Measurements from ENCODE around the gene NDEL1. TPM values are rescaled to one million over a fixed set of nuclear protein-coding genes. Genes with fewer than 3 reads are reported as not detected.

The NDEL1 gene
- total RNA-seq, 1 donor from 2014 or later = 68.2 TPM

DNA sequence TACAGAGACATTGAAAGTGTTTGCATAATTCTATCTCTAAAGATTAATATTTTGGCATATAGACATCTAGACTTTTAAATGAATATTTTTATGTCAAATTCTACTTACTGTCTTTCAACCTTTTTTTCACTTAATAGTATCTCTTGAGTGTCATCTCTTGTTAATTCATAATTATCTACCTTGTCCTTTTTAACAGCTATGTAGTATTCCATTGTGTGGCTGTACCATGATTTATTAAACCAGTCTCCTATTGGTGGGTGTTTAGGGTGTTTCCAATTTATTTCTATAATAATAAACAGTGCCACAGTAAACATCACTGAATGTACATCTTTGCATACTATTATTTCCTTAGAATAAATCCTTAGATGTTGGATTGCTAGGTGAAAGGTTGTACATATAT lies 21.7 kb upstream of the NDEL1 start:
- Mint-ChIP-seq H3K27me3 (ENCODE audit: unreplicated experiment) (peaks cover 41% of the 10 kb centered on the region), H3K27ac (ENCODE audit: unreplicated experiment) (no peak overlapping the region), H3K9me3 (ENCODE audit: unreplicated experiment) (no peaks in the 10 kb centered on the region), H3K4me1 (ENCODE audit: unreplicated experiment) (no peaks in the 10 kb centered on the region), H3K36me3 (ENCODE audit: unreplicated experiment) (no peaks in the 10 kb centered on the region), H3K4me3 (ENCODE audit: unreplicated experiment) (no peak overlapping the region)
- TF ChIP-seq, protein P1, sequence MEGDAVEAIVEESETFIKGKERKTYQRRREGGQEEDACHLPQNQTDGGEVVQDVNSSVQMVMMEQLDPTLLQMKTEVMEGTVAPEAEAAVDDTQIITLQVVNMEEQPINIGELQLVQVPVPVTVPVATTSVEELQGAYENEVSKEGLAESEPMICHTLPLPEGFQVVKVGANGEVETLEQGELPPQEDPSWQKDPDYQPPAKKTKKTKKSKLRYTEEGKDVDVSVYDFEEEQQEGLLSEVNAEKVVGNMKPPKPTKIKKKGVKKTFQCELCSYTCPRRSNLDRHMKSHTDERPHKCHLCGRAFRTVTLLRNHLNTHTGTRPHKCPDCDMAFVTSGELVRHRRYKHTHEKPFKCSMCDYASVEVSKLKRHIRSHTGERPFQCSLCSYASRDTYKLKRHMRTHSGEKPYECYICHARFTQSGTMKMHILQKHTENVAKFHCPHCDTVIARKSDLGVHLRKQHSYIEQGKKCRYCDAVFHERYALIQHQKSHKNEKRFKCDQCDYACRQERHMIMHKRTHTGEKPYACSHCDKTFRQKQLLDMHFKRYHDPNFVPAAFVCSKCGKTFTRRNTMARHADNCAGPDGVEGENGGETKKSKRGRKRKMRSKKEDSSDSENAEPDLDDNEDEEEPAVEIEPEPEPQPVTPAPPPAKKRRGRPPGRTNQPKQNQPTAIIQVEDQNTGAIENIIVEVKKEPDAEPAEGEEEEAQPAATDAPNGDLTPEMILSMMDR (IDR thresholded peaks at IDR 0.05) = no peak
- no peak for DNase-seq (ENCODE audit: extremely low spot score, unreplicated experiment)

DNA sequence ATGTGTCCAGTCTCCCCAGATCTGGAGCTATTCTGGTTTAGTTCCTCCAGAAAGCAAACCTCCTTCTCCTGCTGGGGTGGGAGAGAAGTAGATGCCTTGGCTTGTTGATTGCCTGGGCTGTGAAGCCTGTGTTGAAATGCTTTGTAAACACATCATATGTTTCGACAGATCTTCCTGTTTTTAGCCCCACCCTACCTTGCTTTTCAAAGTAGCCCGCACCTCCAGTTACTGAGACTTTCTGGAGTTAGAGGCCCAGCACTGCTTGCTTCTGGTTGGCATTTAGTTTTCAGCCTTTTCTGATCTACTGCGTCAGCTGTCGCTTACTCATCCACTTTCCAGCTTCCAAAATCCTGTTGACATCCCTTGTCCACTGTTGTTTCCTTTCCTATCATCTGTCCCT lies 17.9 kb upstream of the NDEL1 start:
- no peak overlapping the region for H3K4me3 Mint-ChIP-seq (ENCODE audit: unreplicated experiment)
- H3K27ac Mint-ChIP-seq (ENCODE audit: unreplicated experiment) = no peak overlapping the region
- TF ChIP-seq, protein P1 (IDR thresholded peaks at IDR 0.05) = no peak
- no peak for DNase-seq (ENCODE audit: extremely low spot score, unreplicated experiment)
- H3K36me3 Mint-ChIP-seq (ENCODE audit: unreplicated experiment) = no peaks in the 10 kb centered on the region
- no peaks in the 10 kb centered on the region for H3K9me3 Mint-ChIP-seq (ENCODE audit: unreplicated experiment)
- peaks cover 70% of the 10 kb centered on the region for H3K27me3 Mint-ChIP-seq (ENCODE audit: unreplicated experiment)
- peaks cover 5% of the 10 kb centered on the region for H3K4me1 Mint-ChIP-seq (ENCODE audit: unreplicated experiment)

- no peak for DNase-seq (ENCODE audit: extremely low spot score, unreplicated experiment)
- peaks cover 76% of the 10 kb centered on the region for H3K27me3 Mint-ChIP-seq (ENCODE audit: unreplicated experiment)
Observed at GRCh38 chr17:8418471-8418870, 17.2 kb upstream of the NDEL1 start.

GRCh38 chr17:8419305-8419704 lies 16.4 kb upstream of the NDEL1 start:
- Mint-ChIP-seq H3K9me3 (ENCODE audit: unreplicated experiment) (no peaks in the 10 kb centered on the region), H3K27me3 (ENCODE audit: unreplicated experiment) (peaks cover 83% of the 10 kb centered on the region), H3K27ac (ENCODE audit: unreplicated experiment) (no peak overlapping the region), H3K4me3 (ENCODE audit: unreplicated experiment) (no peak overlapping the region), H3K4me1 (ENCODE audit: unreplicated experiment) (peaks cover 5% of the 10 kb centered on the region), H3K36me3 (ENCODE audit: unreplicated experiment) (no peaks in the 10 kb centered on the region)
- TF ChIP-seq, protein P1 (IDR thresholded peaks at IDR 0.05) = no peak
- no peak for DNase-seq (ENCODE audit: extremely low spot score, unreplicated experiment)

More at GRCh38 chr17:8418471-8418870, 17.2 kb upstream of the NDEL1 start:
- H3K4me1 Mint-ChIP-seq (ENCODE audit: unreplicated experiment) = peaks cover 5% of the 10 kb centered on the region
- TF ChIP-seq, protein P1 (IDR thresholded peaks at IDR 0.05) = no peak
- H3K4me3 Mint-ChIP-seq (ENCODE audit: unreplicated experiment) = no peak overlapping the region
- no peak overlapping the region for H3K27ac Mint-ChIP-seq (ENCODE audit: unreplicated experiment)
- H3K9me3 Mint-ChIP-seq (ENCODE audit: unreplicated experiment) = no peaks in the 10 kb centered on the region
- H3K36me3 Mint-ChIP-seq (ENCODE audit: unreplicated experiment) = no peaks in the 10 kb centered on the region

DNA sequence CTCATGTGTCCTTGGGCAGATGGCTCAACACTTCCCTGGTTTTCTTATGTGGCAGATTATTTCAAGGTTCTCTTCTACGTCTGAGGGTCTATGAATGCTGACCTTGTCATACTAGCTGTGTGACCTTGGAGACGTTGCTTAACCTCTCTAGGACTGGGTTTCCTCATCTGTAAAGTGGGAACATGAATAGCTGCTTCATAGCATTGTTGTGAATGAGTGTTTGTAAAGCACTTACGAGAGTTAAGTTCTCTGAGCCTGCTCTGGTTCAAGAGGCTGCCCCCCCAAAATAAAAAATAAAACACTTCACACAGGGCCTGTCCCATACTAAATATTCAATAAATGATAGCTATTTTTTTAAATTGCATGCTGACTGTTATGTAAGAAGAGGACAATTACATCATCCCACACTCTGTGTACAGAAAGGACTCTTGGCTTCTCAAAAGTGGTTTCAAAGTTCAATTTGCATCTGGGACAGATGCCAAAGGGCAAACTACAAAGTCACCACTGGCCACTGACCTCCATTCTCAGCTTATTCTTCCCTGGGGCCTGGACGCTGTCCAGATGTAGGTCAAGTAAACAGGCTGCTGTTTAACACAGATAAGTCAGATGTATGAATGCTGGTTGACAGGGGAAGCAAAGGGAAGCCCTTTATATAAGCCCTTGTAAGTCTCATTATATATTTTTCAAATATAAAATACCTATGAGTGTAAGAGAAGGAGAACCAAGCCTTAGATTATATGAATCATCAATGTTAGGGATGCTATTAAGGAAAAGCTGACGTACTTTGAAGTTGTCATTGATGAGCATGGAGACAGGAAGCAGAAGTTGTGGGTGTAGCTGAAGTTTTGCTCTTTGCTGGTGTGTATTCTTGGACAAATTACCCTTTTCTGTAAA lies 15.4 kb upstream of the NDEL1 start:
- H3K36me3 Mint-ChIP-seq (ENCODE audit: unreplicated experiment) = no peaks in the 10 kb centered on the region
- no peak for DNase-seq (ENCODE audit: extremely low spot score, unreplicated experiment)

More for the DNA sequence above, 15.4 kb upstream of the NDEL1 start:
- peaks cover 78% of the 10 kb centered on the region for H3K27me3 Mint-ChIP-seq (ENCODE audit: unreplicated experiment)
- TF ChIP-seq, protein P1 (IDR thresholded peaks at IDR 0.05) = no peak
- H3K27ac Mint-ChIP-seq (ENCODE audit: unreplicated experiment) = no peak overlapping the region
- no peak overlapping the region for H3K4me3 Mint-ChIP-seq (ENCODE audit: unreplicated experiment)
- H3K9me3 Mint-ChIP-seq (ENCODE audit: unreplicated experiment) = no peaks in the 10 kb centered on the region
- peaks cover 5% of the 10 kb centered on the region for H3K4me1 Mint-ChIP-seq (ENCODE audit: unreplicated experiment)

All from osteocyte (in vitro differentiated cells).